HG02642 (cell line): Measurements from ENCODE around the gene GZMH.
"Not testable (repeated sequence)": the region's sequence is repeated elsewhere in the genome, so short reads cannot be mapped to it uniquely, and the experiment has no call there.

ENCODE experiments used
- ATAC-seq: cut with Tn5 transposase; IDR thresholded peaks from one replicate; pipeline ENCODE4 v1.9.1; 2021; ENCODE audit warnings: mild to moderate bottlenecking; ENCODE audit not compliant: unreplicated experiment, poor library complexity

Gene GZMH

GRCh38 chr14:24597403-24597802, 12.1 kb downstream of the GZMH start:
- ATAC-seq, result no peak

GRCh38 chr14:24595073-24595808, 14.2 kb downstream of the GZMH start:
- no peak for ATAC-seq

- not testable (repeated sequence) for ATAC-seq
These were observed 18.5 kb downstream of the GZMH start for GRCh38 chr14:24591004-24591403.

GRCh38 chr14:24584402-24584801, 25.1 kb downstream of the GZMH start:
- ATAC-seq, result not testable (repeated sequence)

- ATAC-seq, result no peak
These were observed 30.9 kb downstream of the GZMH start for GRCh38 chr14:24578558-24578957.

- no peak for ATAC-seq
These were observed 32.7 kb downstream of the GZMH start for GRCh38 chr14:24576771-24577170.

- no peak for ATAC-seq
These were observed 33.3 kb downstream of the GZMH start, which contains the start of gene CTSG for GRCh38 chr14:24576182-24576581. Gene CTSG (minus strand): TSS chr14:24576250. CDS start chr14:24576223, 27 bp downstream.

- no peak for ATAC-seq
These were observed 35.2 kb downstream of the GZMH start for GRCh38 chr14:24574206-24574774.

GRCh38 chr14:24566318-24566717, 43.2 kb downstream of the GZMH start:
- ATAC-seq, result no peak

GRCh38 chr14:24565766-24566165, 43.7 kb downstream of the GZMH start:
- no peak for ATAC-seq

GRCh38 chr14:24563505-24563904, 46.0 kb downstream of the GZMH start:
- ATAC-seq, result no peak

GRCh38 chr14:24556756-24557155, 52.7 kb downstream of the GZMH start:
- no peak for ATAC-seq
